C4-2B (cell line): ENCODE data around the gene TNPO2.
A peak's percentile ranks its signal among the peaks of the same experiment; 100 is the strongest.
"Not testable (repeated sequence)": the region's sequence is repeated elsewhere in the genome, so short reads cannot be mapped to it uniquely, and the experiment has no call there.

Experiments
- H3K27ac ChIP-seq: fragments of 450-650 bp; 2 replicates; pipeline ENCODE4 v1.5.1; 2017
- CTCF ChIP-seq: fragments of 450-650 bp; conservative IDR thresholded peaks from 2 replicates; pipeline ENCODE4 v1.5.1; 2017; ENCODE audit warnings: mild to moderate bottlenecking
- ZFX ChIP-seq: fragments of 450-650 bp; IDR thresholded peaks from 2 replicates; pipeline ENCODE4 v1.6.1; 2017

TNPO2 gene

GRCh38 chr19:12689581-12690216 is 34.0 kb downstream of the TNPO2 start:
- no peak overlapping the region for H3K27ac ChIP-seq
- no peak for TF ChIP-seq ZFX
- no peak for TF ChIP-seq CTCF

DNA sequence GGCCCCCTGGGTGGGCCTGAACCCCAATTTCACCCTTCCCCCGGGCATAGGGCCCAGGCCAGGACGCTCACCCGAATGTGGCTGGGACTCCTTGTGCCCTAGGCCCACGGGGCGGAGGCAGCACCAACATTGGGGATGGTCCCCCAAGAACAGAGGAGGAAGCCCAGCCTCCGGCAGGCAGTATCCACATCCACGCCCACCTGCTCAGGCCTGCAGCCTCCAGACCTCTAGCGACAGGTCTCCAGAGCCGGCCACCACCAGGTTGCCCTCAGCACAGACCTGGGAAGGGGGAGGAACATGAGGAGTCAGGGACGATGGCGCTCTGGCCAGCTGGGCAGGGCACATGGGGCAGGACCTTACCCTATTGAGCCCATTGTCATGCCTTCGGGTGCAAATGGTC is 34.7 kb downstream of the TNPO2 start:
- TF ChIP-seq ZFX, result no peak
- TF ChIP-seq CTCF, result no peak
- H3K27ac ChIP-seq, result no peak overlapping the region

- no peak for TF ChIP-seq ZFX
- no peak within 1 kb of the TSS for H3K27ac ChIP-seq
These were observed 36.1 kb downstream of the TNPO2 start, which contains the start of gene GNG14 for GRCh38 chr19:12687496-12688196. Gene GNG14 (plus strand): TSS chr19:12687998. CDS start chr19:12688049, 51 bp downstream.

DNA sequence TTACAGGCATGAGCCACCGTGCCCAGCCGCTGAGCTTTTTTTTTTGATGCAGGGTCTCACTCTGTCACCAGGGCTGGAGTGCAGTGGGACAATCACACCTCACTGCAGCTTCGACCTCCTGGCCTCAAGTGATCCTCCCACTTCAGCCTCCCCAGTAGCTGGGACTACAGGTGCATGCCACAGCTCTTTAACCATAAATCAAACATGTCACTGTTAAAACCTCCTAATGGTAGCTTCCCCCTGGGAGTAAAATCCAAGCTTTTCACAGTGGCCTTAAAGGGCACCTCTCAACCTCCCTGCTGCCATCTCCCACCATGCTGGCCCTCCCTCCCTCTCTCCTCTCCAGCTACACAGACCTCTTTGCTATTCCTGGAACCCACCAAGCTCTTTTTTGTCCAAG is 37.9 kb downstream of the TNPO2 start:
- H3K27ac ChIP-seq, result no peak overlapping the region
- no peak for TF ChIP-seq ZFX
- TF ChIP-seq CTCF, result no peak

DNA sequence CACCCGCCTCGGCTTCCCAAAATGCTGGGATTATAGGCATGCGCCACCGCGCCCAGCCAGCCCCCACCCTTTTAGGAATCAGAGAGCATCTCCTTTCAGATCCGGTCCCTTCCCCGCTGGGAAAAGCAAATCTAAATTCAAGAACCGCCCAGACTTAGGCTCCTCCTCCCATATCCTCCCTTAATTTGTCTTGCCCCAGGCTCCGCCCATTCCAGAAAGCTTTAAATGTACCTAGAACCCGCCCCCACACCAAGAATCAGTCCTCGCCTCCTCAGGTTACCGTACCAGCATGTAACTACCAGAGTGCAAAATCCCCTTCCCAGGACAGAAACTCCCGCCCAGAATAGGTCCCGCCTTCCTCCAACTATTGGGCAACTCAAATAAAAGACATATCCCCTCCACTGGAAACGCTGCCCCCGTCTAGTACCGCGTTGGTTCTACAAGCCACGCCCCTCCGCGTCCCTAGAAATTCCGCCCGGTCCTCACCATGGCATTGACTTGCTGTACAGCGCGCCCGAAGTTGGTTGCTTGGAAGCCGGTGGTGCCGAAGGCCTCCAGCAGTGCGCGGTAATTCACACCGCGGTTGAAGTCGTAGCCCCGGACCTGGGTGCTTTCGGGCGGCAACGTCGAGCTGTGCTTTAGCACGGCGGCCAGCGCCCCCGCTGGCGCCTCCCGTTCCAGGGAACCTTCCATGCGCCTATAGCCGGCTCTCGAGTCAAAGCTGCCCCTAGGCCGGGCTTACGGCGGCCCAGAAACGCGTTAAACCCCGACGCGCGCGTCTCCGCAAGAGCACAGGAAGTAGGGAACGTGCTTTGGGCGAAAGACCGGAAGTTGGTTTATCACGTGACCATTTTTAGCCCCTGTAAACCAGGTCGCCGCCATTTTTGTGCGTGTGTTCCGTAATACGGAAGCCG is 42.4 kb downstream of the TNPO2 start, which contains the start of gene DHPS:
Gene DHPS, minus strand, starts transcription at position 807 of the 914 bp plus-strand sequence. Its CDS starts 114 bp downstream, at position 693.
- peak within 1 kb of the TSS; percentile 91 for H3K27ac ChIP-seq
- TF ChIP-seq ZFX, result peak; percentile 52; the same call in 1 of the 2 replicates
- TF ChIP-seq CTCF, result no peak

- TF ChIP-seq CTCF, result no peak
- TF ChIP-seq ZFX, result no peak
These were observed 43.7 kb downstream of the TNPO2 start for GRCh38 chr19:12680034-12680433.

DNA sequence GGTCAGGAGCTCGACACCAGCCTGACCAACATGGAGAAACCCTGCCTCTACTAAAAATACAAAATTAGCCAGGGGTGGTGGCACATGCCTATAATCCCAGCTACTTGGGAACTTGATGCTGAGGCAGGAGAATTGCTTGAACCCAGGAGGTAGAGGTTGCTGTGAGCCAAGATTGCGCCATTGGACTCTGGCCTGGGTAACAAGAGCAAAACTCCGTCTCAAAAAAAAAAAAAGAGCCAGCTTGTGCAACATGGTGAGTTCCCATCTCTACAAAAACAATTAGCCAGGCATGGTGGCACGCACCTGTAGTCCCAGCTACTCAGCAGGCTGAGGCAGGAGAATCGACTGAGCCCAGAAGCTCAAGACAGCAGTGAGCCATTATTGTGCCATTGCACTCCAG is 45.7 kb downstream of the TNPO2 start:
- H3K27ac ChIP-seq, result not testable (repeated sequence)

More at GRCh38 chr19:12680034-12680433, 43.7 kb downstream of the TNPO2 start:
- no peak overlapping the region; the same call in 1 of the 2 replicates for H3K27ac ChIP-seq

- no peak overlapping the region for H3K27ac ChIP-seq
- no peak for TF ChIP-seq CTCF
- no peak for TF ChIP-seq ZFX
These were observed 46.8 kb downstream of the TNPO2 start for GRCh38 chr19:12676928-12677327.
